Amniotic epithelial cell (primary cell): ENCODE data around the gene POGLUT3.
A peak's percentile ranks its signal among the peaks of the same experiment; 100 is the strongest.

Experiments used
- DNase-seq: peaks from one replicate; pipeline ENCODE4 v3.0.0-alpha.2; 2010; ENCODE audit warnings: low read depth

Gene POGLUT3

DNA sequence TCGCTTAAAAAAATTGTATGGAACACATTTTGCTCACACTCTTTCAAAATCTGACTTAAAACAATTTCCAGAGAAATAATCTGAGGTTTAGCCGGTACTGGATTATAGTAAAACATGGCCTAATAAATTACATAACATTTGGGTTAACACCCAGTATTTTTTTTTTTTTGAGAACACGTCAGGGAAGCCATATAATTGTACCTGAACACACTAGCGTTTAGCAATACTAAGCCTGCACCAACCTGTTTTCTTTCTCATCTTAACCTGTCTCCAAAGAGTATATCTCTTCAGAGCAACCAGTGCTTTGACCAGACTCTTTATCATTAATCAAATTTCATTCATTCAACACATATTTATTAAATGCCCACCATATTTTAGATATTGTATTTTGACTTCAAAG is 2.0 kb upstream of the POGLUT3 start:
- DNase-seq = no peak

DNA sequence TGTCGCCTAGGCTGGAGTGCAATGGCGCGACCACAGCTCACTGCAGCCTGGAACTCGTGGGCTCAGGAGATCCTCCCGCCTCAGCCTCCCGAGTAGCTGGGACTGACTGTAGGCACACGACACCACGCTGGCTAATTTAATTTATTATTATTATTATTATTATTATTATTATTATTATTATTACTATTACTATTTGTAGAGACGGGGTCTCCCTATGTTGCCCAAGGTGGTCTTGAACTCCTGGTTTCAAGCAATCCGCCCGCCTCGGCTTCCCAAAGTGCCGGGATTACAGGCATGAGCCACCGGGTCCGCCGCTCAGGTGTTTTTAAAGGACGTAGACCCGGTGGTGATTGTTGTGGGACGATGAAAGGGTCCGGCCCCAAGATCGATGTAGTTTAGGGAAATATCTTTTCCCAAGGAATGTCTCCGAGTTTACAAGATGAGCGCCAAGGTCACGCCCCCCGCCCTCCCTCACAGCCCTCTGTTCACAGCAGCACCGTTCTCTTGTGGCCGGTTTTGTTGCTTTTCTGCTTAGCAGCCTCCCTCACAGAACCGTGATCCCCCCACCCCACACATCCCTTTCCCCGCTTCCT is 728 bp upstream of the POGLUT3 start:
- DNase-seq = no peak

DNA sequence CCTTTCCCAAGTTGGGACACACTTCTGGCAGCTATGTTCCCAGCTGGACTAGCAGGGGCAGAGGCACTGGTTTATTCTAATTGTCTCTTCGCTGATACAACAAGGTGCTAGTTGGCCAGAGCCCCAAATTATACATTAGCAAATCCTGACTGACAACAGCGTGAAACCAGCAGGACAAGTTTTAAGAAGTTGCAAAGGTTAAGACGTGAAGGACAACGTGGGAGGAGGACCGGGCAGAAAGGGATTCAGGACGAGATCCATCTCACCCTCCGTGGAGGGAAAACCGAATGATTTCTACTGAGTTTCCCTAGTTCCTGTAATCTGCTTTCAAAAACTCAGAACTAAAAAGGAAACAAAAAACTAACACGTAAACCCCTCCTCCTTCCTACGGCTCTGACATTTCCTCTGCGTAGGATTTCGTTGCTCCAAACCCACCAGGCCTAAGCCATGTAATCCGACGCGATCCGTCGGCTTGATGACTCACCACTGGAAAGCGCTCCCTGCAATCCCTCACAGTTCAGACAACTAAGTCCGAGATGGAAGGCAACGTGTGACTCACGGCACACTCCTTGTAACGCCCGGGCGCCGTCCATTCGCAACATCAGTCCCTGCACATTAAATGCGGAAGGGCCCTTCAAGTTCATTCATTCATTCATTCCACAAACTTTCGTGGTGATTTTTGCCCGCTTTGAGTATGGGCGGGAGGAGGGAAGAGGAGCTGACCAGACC is 703 bp downstream of the POGLUT3 start:
- DNase-seq = peak; percentile 100

- peak; percentile 45 for DNase-seq
Observed at GRCh38 chr11:108496643-108497256, 1.4 kb downstream of the POGLUT3 start.

DNA sequence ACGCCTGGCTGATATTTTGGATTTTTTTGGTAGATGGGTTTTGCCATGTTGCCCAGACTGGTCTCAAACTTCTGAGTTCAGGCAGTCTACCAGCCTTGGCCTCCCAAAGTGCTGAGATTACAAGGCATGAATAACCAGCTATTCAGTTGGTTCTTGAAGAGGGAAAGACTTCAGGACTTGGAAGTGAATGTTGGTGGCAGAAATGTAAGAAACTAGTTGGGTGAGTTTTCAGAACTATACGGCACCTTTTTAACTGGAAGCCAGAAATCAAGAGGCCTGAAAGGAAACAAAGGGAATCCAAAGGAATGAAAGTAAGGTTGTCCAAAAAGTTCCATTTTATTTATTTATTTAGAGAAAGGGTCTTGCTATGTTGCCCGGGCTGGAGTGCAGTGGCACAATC is 2.9 kb downstream of the POGLUT3 start:
- DNase-seq = no peak

DNA sequence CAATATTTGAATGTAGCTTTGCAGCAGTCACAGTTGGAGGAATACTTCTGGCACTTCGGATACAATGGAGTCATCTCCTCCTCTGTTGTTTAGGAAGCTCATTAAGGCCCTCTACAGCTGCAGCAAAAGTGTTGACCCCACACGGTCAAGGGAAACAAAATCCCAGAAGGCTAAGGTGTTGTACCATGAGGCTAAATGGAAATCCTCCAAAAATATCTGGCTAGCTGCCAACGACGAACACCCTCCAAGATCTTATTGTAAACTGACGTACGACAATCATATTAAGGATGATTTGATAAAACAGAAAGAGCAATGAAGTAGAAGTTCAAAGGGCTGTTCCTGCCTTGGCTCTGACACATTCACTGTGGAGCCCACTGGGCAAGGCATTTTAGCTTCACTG is 4.0 kb downstream of the POGLUT3 start:
- no peak for DNase-seq

- DNase-seq = peak; percentile 66
Observed at GRCh38 chr11:108491936-108492335, 6.2 kb downstream of the POGLUT3 start.

GRCh38 chr11:108486828-108487227 is 11.4 kb downstream of the POGLUT3 start:
- DNase-seq = no peak

DNA sequence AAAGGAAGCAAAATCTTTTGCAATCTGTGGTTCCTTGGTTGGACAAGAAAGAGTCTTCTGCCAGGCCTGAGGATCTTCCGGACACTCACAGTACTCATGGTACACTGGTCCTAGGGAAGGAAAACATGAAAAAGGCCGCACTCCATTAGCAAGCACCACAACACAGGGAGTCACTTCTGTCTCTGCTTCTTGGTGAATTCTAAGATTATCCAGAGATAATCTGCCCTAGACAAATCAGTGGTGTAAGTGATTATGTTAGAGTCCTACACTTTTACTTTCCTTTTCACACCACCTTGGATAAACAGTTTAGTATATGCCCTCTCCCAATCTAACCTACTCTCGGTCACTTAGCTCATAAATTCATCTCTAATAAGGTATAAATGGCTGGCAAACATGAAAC is 11.9 kb downstream of the POGLUT3 start:
- DNase-seq = no peak

GRCh38 chr11:108483163-108483562 is 15.0 kb downstream of the POGLUT3 start:
- DNase-seq = no peak

DNA sequence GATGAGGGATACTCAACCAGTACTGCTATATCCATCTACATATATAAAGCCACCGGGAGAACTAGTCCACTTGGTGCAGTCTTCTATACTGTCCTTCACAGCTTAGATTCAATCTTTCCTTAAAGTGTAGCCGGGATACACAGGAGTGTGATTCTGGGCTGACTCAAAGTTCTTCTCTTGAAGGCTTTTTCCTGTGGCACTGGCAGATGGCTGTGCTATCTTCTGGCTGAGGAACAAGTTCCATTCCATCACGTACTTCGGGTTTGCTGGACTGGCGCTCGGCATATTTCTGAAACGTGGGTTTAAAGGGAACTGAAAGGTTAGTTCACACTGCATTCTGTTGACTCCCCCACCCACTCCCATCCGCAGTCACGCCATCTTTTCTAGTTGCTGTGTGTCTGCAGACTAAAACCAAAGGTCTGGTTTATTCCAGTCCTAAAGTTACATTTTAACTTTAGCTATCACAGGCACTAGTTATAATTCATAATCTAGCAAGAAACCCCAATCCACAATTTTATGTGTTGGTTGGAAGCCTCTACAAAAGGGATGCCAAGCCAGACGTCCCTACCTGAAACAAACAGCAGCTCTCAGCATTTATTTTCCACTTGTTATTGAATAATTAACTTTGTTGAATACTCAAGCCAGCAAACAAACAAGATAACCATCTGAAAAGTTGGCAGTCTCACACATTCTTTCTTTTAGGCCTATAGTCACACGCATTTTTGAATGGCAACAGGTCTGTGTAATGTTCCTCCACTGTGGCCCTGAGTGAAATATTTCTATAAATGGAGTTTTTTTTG is 23.3 kb downstream of the POGLUT3 start:
- no peak for DNase-seq

GRCh38 chr11:108472681-108473080 is 25.5 kb downstream of the POGLUT3 start:
- no peak for DNase-seq

- DNase-seq = no peak
Observed at GRCh38 chr11:108468478-108468864, 29.7 kb downstream of the POGLUT3 start.

GRCh38 chr11:108467091-108467823 is 30.9 kb downstream of the POGLUT3 start, which contains the start of gene C11orf65:
TSS of gene C11orf65 (minus strand) at chr11:108467529. CDS start at chr11:108461559, 5,970 bp downstream.
- DNase-seq = peak; percentile 96

DNA sequence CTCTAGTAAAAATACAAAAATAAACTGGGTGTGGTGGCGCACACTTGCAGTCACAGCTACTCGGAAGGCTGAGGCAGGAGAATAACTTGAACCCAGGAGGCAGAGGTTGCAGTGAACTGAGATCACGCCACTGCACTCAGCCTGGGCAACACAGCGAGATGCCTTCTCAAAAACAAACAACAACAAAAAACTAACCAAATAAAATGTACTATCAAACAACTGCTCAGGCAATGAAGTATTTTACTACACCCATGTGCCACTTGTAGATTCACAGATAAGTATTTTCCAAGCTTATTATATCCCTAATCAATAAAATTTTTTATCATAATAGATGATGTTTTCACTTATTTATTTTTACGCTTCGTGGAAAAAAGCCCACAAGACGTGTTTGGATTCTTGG is 31.8 kb downstream of the POGLUT3 start:
- DNase-seq = no peak

DNA sequence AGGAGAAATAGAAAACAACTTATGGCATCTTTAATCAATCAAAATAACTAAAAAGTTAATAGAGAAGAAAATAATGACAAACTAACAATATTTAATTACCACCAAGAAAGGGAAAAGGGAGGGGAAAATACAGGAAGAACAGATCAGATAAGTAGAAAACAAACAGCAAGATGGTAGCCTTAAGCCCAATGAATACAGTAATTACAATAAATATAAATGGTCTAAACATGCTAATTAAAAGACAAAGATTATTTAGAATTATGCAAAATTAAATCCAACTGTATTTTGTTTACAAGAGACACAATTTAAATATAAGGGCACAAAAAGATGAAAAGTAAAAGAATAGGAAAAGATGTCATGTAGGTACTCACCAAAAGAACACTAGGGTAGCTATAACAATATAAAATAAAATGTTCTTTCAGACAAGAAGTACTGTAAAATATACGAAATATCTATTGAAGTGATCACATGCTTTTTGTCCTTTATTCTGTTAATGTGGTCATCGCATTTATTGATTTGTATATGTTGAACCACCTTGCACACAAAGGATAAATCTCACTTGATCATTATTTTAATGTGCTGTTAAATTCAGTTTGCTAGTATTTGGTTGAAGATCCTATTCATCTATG is 44.9 kb downstream of the POGLUT3 start:
- no peak for DNase-seq
